Nucleus accumbens (tissue), 56 donors: Measurements from ENCODE around the gene JAZF1.
"Not testable (repeated sequence)": the region's sequence is repeated elsewhere in the genome, so short reads cannot be mapped to it uniquely, and the experiment has no call there.

Experiments used
- DNase-seq, 56 donors: peaks; one replicate each; lab custom pipeline; 2025; lab: John Stamatoyannopoulos, UW

JAZF1 gene

GRCh38 chr7:27901028-27901760, 279.4 kb downstream of the JAZF1 start:
- no peak for DNase-seq

GRCh38 chr7:27900006-27900405, 280.6 kb downstream of the JAZF1 start:
- no peak for DNase-seq

GRCh38 chr7:27899601-27900000, 281.0 kb downstream of the JAZF1 start:
- no peak for DNase-seq

- DNase-seq = no peak
Measured at GRCh38 chr7:27897441-27897847, 283.2 kb downstream of the JAZF1 start.

- no peak for DNase-seq
Measured at GRCh38 chr7:27897001-27897400, 283.6 kb downstream of the JAZF1 start.

- no peak for DNase-seq
Measured at GRCh38 chr7:27895551-27895950, 285.0 kb downstream of the JAZF1 start.

- no peak for DNase-seq
Measured at GRCh38 chr7:27890205-27890849, 290.3 kb downstream of the JAZF1 start.

- DNase-seq = no peak
Measured at GRCh38 chr7:27889800-27890199, 290.8 kb downstream of the JAZF1 start.

- DNase-seq = no peak
Measured at GRCh38 chr7:27888736-27889135, 291.9 kb downstream of the JAZF1 start.

- DNase-seq = not testable (repeated sequence)
Measured at GRCh38 chr7:27886710-27887109, 293.9 kb downstream of the JAZF1 start.

GRCh38 chr7:27885652-27886051, 294.9 kb downstream of the JAZF1 start:
- DNase-seq = no peak

- DNase-seq = no peak
Measured at GRCh38 chr7:27883696-27884095, 296.9 kb downstream of the JAZF1 start.

GRCh38 chr7:27876756-27877155, 303.8 kb downstream of the JAZF1 start:
- DNase-seq = no peak

- DNase-seq = no peak
Measured at GRCh38 chr7:27875832-27876231, 304.8 kb downstream of the JAZF1 start.

GRCh38 chr7:27875061-27875460, 305.5 kb downstream of the JAZF1 start:
- DNase-seq = no peak

- peak in 48 of 56 donors; percentile 12 to 79 (median 48) for DNase-seq
Measured at GRCh38 chr7:27873981-27874957, 306.3 kb downstream of the JAZF1 start.

GRCh38 chr7:27872356-27873275, 308.0 kb downstream of the JAZF1 start:
- DNase-seq = peak in 1 of 56 donors; percentile 9

- no peak for DNase-seq
Measured at GRCh38 chr7:27871866-27872265, 308.7 kb downstream of the JAZF1 start.

- no peak for DNase-seq
Measured at GRCh38 chr7:27871086-27871485, 309.5 kb downstream of the JAZF1 start.

- DNase-seq = no peak
Measured at GRCh38 chr7:27870595-27870994, 310.0 kb downstream of the JAZF1 start.
